Mesothelial cell of epicardium (in vitro differentiated cells): ENCODE measurements around the gene VAT1L. TPM values are rescaled to one million over a fixed set of nuclear protein-coding genes. Genes with fewer than 3 reads are reported as not detected.

Experiments used
- DNase-seq, 2 experiments: peaks; one replicate each; pipeline ENCODE4 v3.0.0; 2021; ENCODE audit warnings: low spot score in 2 of 2; ENCODE audit not compliant: unreplicated experiment in 2 of 2
- H3K27ac Mint-ChIP-seq: 2 replicates; pipeline ENCODE4 v1.8.0; 2021; ENCODE audit warnings: mixed read lengths
- H3K27me3 Mint-ChIP-seq: 2 replicates; pipeline ENCODE4 v1.8.0; 2021; ENCODE audit warnings: low read depth, mixed read lengths
- H3K36me3 Mint-ChIP-seq: 2 replicates; pipeline ENCODE4 v1.8.0; 2021; ENCODE audit warnings: mixed read lengths
- H3K4me1 Mint-ChIP-seq: 2 replicates; pipeline ENCODE4 v1.8.0; 2021; ENCODE audit warnings: mixed read lengths
- H3K4me3 Mint-ChIP-seq: 2 replicates; pipeline ENCODE4 v1.8.0; 2021; ENCODE audit warnings: mild to moderate bottlenecking, moderate library complexity, mixed read lengths
- H3K9me3 Mint-ChIP-seq: 2 replicates; pipeline ENCODE4 v1.8.0; 2021; ENCODE audit warnings: mixed read lengths
- CTCF ChIP-seq: fragments of 200-600 bp; sonication (generic); IDR thresholded peaks from one replicate; pipeline ENCODE4 v1.5.0; 2021; ENCODE audit warnings: antibody characterized with exemption; ENCODE audit not compliant: unreplicated experiment
- total RNA-seq: library from RNA; stranded (reverse); gene quantifications from 3 replicates; pipeline ENCODE4 v1.2.1, GENCODE V29; 2021

VAT1L gene
- total RNA-seq, 1 donor from 2014 or later: 6.3 TPM

GRCh38 chr16:77784441-77785372 lies 3.7 kb upstream of the VAT1L start:
- Mint-ChIP-seq H3K4me3 (no peak overlapping the region), H3K4me1 (peaks cover 15% of the 10 kb centered on the region), H3K27ac (no peak overlapping the region)

DNA sequence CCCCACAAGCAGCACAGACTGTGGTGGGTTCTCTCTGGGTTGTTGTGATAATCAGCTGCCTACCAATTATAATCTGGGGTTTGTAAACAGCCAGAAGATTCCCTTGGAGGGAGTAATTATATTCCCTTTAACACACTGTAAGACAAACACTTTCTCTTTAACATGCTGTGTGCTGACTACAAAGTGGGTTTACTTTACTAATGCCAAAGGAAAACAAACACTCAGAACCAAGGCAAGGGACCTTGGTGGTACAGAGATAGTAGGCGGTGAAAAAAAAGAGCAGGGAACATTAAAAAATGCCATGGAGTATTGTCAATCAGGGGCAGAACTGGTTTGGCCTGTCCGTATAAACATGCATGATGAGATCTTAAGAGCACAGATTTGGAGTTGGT lies 3.0 kb upstream of the VAT1L start:
- DNase-seq: no peak
- H3K9me3 Mint-ChIP-seq: no peaks in the 10 kb centered on the region
- no peak overlapping the region for H3K27ac Mint-ChIP-seq
- no peak overlapping the region for H3K4me3 Mint-ChIP-seq
- peaks cover 41% of the 10 kb centered on the region for H3K27me3 Mint-ChIP-seq
- TF ChIP-seq CTCF: no peak
- peaks cover 16% of the 10 kb centered on the region for H3K4me1 Mint-ChIP-seq
- no peaks in the 10 kb centered on the region for H3K36me3 Mint-ChIP-seq

More at GRCh38 chr16:77784441-77785372, 3.7 kb upstream of the VAT1L start:
- no peaks in the 10 kb centered on the region for H3K36me3 Mint-ChIP-seq
- no peaks in the 10 kb centered on the region for H3K9me3 Mint-ChIP-seq
- no peak for TF ChIP-seq CTCF
- H3K27me3 Mint-ChIP-seq: peaks cover 34% of the 10 kb centered on the region
- no peak for DNase-seq

- Mint-ChIP-seq H3K36me3 (no peaks in the 10 kb centered on the region), H3K4me3 (no peak overlapping the region), H3K4me1 (peaks cover 13% of the 10 kb centered on the region), H3K27me3 (peaks cover 50% of the 10 kb centered on the region), H3K27ac (no peak overlapping the region), H3K9me3 (no peaks in the 10 kb centered on the region)
- no peak for DNase-seq
- no peak for TF ChIP-seq CTCF
Measured at GRCh38 chr16:77786186-77786847, 2.0 kb upstream of the VAT1L start.

GRCh38 chr16:77787452-77787851 lies 912 bp upstream of the VAT1L start:
- no peak for TF ChIP-seq CTCF
- no peaks in the 10 kb centered on the region for H3K9me3 Mint-ChIP-seq
- H3K27ac Mint-ChIP-seq: no peak overlapping the region
- no peaks in the 10 kb centered on the region for H3K36me3 Mint-ChIP-seq
- H3K4me3 Mint-ChIP-seq: no peak overlapping the region
- H3K27me3 Mint-ChIP-seq: peaks cover 61% of the 10 kb centered on the region
- DNase-seq: no peak
- H3K4me1 Mint-ChIP-seq: peaks cover 13% of the 10 kb centered on the region

DNA sequence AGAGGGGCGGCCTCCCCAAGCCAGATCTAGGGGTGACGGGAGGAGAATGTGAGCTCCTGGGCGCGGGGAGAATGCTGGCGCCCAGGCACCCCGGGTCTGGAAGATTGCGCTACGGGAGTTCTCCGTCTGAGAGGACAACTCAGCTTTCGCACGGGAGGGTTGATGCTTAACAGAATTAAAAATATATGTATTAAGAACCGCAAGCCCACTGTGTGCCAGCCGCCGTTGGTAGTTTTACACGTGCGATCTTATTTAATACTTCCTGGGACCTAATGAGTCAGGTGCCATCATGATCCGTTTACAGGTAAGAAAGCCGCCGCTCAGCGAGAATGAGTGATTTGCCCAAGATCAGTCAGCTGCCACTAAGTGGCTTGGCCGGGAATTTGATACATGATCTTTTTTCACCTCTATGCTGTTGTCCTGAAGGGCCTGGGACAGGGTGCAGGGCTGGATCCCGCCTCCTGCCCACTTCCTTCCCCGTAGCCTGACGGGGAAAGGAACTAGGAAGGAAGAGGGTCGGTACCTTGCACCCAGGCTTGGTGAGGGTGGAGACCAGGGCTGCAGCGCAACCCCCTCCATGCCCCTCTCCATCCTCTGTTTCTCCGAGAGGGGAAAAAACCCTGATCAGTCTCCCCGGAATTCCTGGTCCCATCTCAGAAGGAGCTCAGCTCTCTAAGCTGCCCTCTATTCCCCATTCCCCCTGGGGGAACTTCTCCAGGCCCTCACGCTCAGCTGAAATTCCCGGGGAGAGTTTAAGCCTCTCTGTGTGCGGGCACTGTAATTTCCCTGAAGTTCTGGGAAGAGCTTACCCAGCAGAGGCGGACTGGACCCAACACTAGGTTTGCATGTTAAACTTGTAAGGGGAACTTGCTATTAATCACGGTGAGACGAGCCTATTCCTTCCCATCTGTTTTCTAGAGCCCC lies 983 bp downstream of the VAT1L start:
- no peak overlapping the region for H3K27ac Mint-ChIP-seq
- H3K4me1 Mint-ChIP-seq: peaks cover 13% of the 10 kb centered on the region
- DNase-seq: no peak
- peaks cover 66% of the 10 kb centered on the region for H3K27me3 Mint-ChIP-seq
- H3K36me3 Mint-ChIP-seq: no peaks in the 10 kb centered on the region
- no peak for TF ChIP-seq CTCF
- peak overlapping the region; percentile 88 for H3K4me3 Mint-ChIP-seq
- H3K9me3 Mint-ChIP-seq: no peaks in the 10 kb centered on the region
